ENCODE data around the gene ADPRHL1. TPM values are rescaled to one million over a fixed set of nuclear protein-coding genes. Genes with fewer than 3 reads are reported as not detected.

The ADPRHL1 gene
- total RNA-seq, 1 donor from 2014 or later: 8.4 TPM

- no peak overlapping the region for H3K4me3 Mint-ChIP-seq (ENCODE audit: unreplicated experiment)
- no peaks in the 10 kb centered on the region for H3K27me3 Mint-ChIP-seq (ENCODE audit: low read depth)
- DNase-seq (ENCODE audit: low spot score): no peak
- H3K4me1 Mint-ChIP-seq (ENCODE audit: low read depth): peaks cover 6% of the 10 kb centered on the region
- H3K9me3 Mint-ChIP-seq (ENCODE audit: low read depth): no peaks in the 10 kb centered on the region
- H3K36me3 Mint-ChIP-seq (ENCODE audit: low read depth): peaks cover 3% of the 10 kb centered on the region
- no peak overlapping the region for H3K27ac Mint-ChIP-seq (ENCODE audit: unreplicated experiment)
- TF ChIP-seq CTCF (IDR thresholded peaks at IDR 0.05): no peak
Measured at GRCh38 chr13:113449693-113450347, 3.5 kb downstream of the ADPRHL1 start.

GRCh38 chr13:113448885-113449692 lies 4.2 kb downstream of the ADPRHL1 start:
- no peaks in the 10 kb centered on the region for H3K9me3 Mint-ChIP-seq (ENCODE audit: low read depth)
- H3K4me3 Mint-ChIP-seq (ENCODE audit: unreplicated experiment): no peak overlapping the region
- DNase-seq (ENCODE audit: low spot score): no peak
- no peaks in the 10 kb centered on the region for H3K27me3 Mint-ChIP-seq (ENCODE audit: low read depth)
- peaks cover 3% of the 10 kb centered on the region for H3K36me3 Mint-ChIP-seq (ENCODE audit: low read depth)
- H3K4me1 Mint-ChIP-seq (ENCODE audit: low read depth): peaks cover 6% of the 10 kb centered on the region
- no peak for TF ChIP-seq CTCF (IDR thresholded peaks at IDR 0.05)
- peak overlapping the region; percentile 8 for H3K27ac Mint-ChIP-seq (ENCODE audit: unreplicated experiment)

GRCh38 chr13:113448545-113448884 lies 4.8 kb downstream of the ADPRHL1 start:
- no peak for DNase-seq (ENCODE audit: low spot score)
- peaks cover 6% of the 10 kb centered on the region for H3K4me1 Mint-ChIP-seq (ENCODE audit: low read depth)
- no peak for TF ChIP-seq CTCF (IDR thresholded peaks at IDR 0.05)
- no peak overlapping the region for H3K4me3 Mint-ChIP-seq (ENCODE audit: unreplicated experiment)
- peak overlapping the region; percentile 8 for H3K27ac Mint-ChIP-seq (ENCODE audit: unreplicated experiment)
- no peaks in the 10 kb centered on the region for H3K9me3 Mint-ChIP-seq (ENCODE audit: low read depth)
- no peaks in the 10 kb centered on the region for H3K27me3 Mint-ChIP-seq (ENCODE audit: low read depth)
- H3K36me3 Mint-ChIP-seq (ENCODE audit: low read depth): peaks cover 3% of the 10 kb centered on the region

- TF ChIP-seq CTCF (IDR thresholded peaks at IDR 0.05): no peak
- no peak overlapping the region for H3K27ac Mint-ChIP-seq (ENCODE audit: unreplicated experiment)
- no peaks in the 10 kb centered on the region for H3K27me3 Mint-ChIP-seq (ENCODE audit: low read depth)
- DNase-seq (ENCODE audit: low spot score): no peak
- peaks cover 7% of the 10 kb centered on the region for H3K36me3 Mint-ChIP-seq (ENCODE audit: low read depth)
- peaks cover 6% of the 10 kb centered on the region for H3K4me1 Mint-ChIP-seq (ENCODE audit: low read depth)
- H3K9me3 Mint-ChIP-seq (ENCODE audit: low read depth): peaks cover 2% of the 10 kb centered on the region
- H3K4me3 Mint-ChIP-seq (ENCODE audit: unreplicated experiment): no peak overlapping the region
Measured at GRCh38 chr13:113447596-113447995, 5.7 kb downstream of the ADPRHL1 start.

GRCh38 chr13:113446488-113446854 lies 6.8 kb downstream of the ADPRHL1 start:
- DNase-seq (ENCODE audit: low spot score): no peak
- Mint-ChIP-seq H3K4me1 (ENCODE audit: low read depth) (peaks cover 6% of the 10 kb centered on the region), H3K27ac (ENCODE audit: unreplicated experiment) (no peak overlapping the region), H3K36me3 (ENCODE audit: low read depth) (peaks cover 15% of the 10 kb centered on the region), H3K9me3 (ENCODE audit: low read depth) (peaks cover 4% of the 10 kb centered on the region), H3K4me3 (ENCODE audit: unreplicated experiment) (no peak overlapping the region), H3K27me3 (ENCODE audit: low read depth) (no peaks in the 10 kb centered on the region)
- TF ChIP-seq CTCF (IDR thresholded peaks at IDR 0.05): no peak

All from chondrocyte (in vitro differentiated cells).